ENCODE data around the gene PRKCH. TPM values are rescaled to one million over a fixed set of nuclear protein-coding genes. Genes with fewer than 3 reads are reported as not detected.

PRKCH gene
- total RNA-seq, 4 donors from 2014 or later: 49.5 to 147 (median 59.2) TPM

DNA sequence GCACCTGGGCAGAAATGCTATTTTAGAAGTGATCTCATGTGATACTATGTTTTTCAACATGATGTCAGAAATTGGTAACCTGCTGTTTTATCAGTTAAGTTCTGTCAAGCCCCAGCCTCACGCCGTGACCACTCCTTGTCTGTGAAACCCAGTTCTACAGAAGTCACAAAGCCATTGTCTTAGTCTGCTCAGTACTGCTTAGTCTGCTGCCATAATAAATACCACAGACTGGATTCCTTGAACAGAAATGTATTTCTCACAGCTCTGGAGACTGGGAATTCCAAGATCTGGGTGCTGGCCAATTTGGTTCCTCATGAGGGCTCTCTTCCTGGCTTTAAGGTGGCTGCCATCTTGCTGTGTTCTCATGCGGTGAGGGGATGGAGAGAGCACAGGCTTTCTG lies 176.9 kb downstream of the PRKCH start:
- peak overlapping the region; percentile 65 for H3K27ac ChIP-seq
- no peak for DNase-seq (ENCODE audit: low spot score in 2 of 2)

GRCh38 chr14:61498811-61499210 lies 177.4 kb downstream of the PRKCH start:
- H3K4me3 ChIP-seq: no peak overlapping the region
- H3K27me3 ChIP-seq: no peaks in the 10 kb centered on the region
- WGBS: 21% methylated on average over 6 of the region's 6 CpGs
- no peak for DNase-seq (ENCODE audit: low spot score in 2 of 2)
- TF ChIP-seq CTCF (IDR thresholded peaks at IDR 0.05) (no peak), POLR2AphosphoS5 (IDR thresholded peaks at IDR 0.05) (peak in 1 of 3 donors; percentile 48)
- H3K9me3 ChIP-seq: no peaks in the 10 kb centered on the region
- H3K36me3 ChIP-seq: no peaks in the 10 kb centered on the region
- H3K4me1 ChIP-seq: peaks cover 37% of the 10 kb centered on the region
- H3K27ac ChIP-seq: peak overlapping the region; percentile 65

More for the DNA sequence above, 176.9 kb downstream of the PRKCH start:
- WGBS: 17% methylated on average over 3 of the region's 3 CpGs
- H3K27me3 ChIP-seq: no peaks in the 10 kb centered on the region
- no peaks in the 10 kb centered on the region for H3K36me3 ChIP-seq
- TF ChIP-seq EP300 (IDR thresholded peaks at IDR 0.05) (no peak), POLR2AphosphoS5 (IDR thresholded peaks at IDR 0.05) (no peak), CTCF (IDR thresholded peaks at IDR 0.05) (no peak), POLR2A (IDR thresholded peaks at IDR 0.05) (no peak)
- H3K9me3 ChIP-seq: no peaks in the 10 kb centered on the region
- H3K4me3 ChIP-seq: no peak overlapping the region
- peaks cover 32% of the 10 kb centered on the region for H3K4me1 ChIP-seq

- 93% methylated on average over 7 of the region's 7 CpGs for WGBS
- no peak overlapping the region for H3K27ac ChIP-seq
- H3K27me3 ChIP-seq: no peaks in the 10 kb centered on the region
- H3K4me3 ChIP-seq: no peak overlapping the region
- TF ChIP-seq POLR2AphosphoS5 (IDR thresholded peaks at IDR 0.05) (no peak), POLR2A (IDR thresholded peaks at IDR 0.05) (no peak), CTCF (IDR thresholded peaks at IDR 0.05) (no peak), EP300 (IDR thresholded peaks at IDR 0.05) (no peak)
- H3K36me3 ChIP-seq: no peaks in the 10 kb centered on the region
- peaks cover 41% of the 10 kb centered on the region for H3K4me1 ChIP-seq
- no peaks in the 10 kb centered on the region for H3K9me3 ChIP-seq
- no peak for DNase-seq (ENCODE audit: low spot score in 2 of 2)
These were observed 178.6 kb downstream of the PRKCH start for GRCh38 chr14:61499991-61500390.

DNA sequence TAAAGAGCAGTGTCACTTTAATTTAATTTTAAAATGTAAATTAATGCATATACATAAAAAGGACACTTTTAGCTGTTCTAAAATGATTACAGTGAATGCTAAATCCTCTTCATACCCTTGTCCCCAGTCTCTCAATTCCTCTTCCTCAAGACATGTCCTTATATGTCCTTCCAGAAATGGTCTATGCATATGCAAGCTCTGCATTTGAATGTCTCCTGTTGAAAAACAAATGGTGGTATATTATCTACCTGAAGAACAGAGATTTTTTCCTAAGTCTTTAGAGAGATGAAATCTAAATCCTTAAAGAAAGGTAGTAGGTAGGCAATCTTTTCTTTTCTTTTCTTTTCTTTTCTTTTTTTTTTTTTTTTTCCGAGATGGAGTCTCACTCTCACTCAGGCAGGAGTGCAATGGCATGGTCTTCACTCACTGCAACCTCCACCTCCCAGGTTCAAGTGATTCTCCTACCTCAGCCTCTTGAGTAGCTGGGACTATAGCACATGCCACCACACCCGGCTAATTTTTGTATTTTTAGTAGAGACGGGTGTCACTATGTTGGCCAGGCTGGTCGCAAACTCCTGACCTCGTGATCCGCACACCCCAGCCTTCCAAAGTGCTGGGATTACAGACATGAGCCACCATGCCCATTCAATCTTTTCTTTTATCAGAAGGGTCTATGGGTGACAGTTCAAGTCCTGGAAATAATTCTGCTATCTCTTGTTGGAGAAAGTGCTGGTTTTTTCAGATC lies 180.5 kb downstream of the PRKCH start:
- H3K4me1 ChIP-seq: peaks cover 41% of the 10 kb centered on the region
- no peak overlapping the region for H3K27ac ChIP-seq
- WGBS: 86% methylated on average over 6 of the region's 6 CpGs

More for the DNA sequence above, 180.5 kb downstream of the PRKCH start:
- no peak for TF ChIP-seq EP300 (IDR thresholded peaks at IDR 0.05)
- no peak for TF ChIP-seq POLR2A (IDR thresholded peaks at IDR 0.05)
- TF ChIP-seq POLR2AphosphoS5 (IDR thresholded peaks at IDR 0.05): no peak
- no peak for TF ChIP-seq CTCF (IDR thresholded peaks at IDR 0.05)
- Histone ChIP-seq H3K27me3 (no peaks in the 10 kb centered on the region), H3K9me3 (no peaks in the 10 kb centered on the region), H3K4me3 (no peak overlapping the region), H3K36me3 (no peaks in the 10 kb centered on the region)
- no peak for DNase-seq (ENCODE audit: low spot score in 2 of 2)
